Measurements from ENCODE around the gene EMILIN2.
"Not testable (repeated sequence)": the region's sequence is repeated elsewhere in the genome, so short reads cannot be mapped to it uniquely, and the experiment has no call there.

Gene EMILIN2

DNA sequence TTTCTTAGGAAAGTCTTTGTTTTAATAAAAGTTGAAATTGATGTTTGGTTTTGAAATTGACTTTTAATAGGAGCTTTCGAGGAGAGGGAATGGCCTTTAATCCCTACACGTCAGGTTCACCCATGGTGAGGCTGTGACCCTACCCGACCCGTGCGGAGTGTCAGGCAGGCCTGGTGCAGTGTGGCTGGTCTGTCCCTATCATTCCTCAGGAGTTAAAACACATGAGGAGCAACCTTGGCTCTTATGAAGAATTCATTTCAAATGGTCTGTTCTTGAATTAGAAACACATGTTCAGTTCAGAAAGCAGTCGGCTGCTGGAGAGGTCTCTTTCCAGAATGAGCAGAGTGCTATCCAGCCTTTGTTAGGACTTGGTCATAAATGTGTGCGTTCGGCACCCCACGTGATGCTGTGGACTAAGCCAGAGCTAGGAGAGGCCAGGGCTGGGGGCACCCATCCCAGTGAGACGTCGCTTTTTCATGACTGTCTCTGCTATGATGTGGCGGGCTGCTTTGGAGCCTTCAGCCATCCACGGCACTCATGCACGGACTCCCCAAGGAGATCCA lies 54.7 kb downstream of the EMILIN2 start:
- no peak for DNase-seq

DNA sequence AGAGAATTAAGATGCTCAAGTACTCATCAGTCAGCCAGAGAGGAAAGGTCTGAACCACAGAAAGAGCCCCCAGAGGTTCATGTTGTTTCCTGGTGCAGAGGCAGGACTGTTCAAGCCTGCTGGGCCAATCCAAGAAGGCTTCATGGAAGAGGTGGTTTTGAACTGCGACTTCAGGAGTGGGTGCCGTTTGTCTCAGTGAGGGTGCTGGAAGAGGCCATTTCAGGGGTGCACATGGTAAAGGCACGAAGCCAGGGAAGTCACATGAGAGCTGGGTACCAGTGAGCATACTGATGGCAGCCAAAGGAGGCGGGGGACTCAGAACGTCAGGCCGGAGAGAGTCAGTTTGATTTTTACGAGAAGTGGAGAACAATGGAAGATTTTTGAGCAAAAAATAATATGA lies 55.5 kb downstream of the EMILIN2 start:
- DNase-seq, result no peak

DNA sequence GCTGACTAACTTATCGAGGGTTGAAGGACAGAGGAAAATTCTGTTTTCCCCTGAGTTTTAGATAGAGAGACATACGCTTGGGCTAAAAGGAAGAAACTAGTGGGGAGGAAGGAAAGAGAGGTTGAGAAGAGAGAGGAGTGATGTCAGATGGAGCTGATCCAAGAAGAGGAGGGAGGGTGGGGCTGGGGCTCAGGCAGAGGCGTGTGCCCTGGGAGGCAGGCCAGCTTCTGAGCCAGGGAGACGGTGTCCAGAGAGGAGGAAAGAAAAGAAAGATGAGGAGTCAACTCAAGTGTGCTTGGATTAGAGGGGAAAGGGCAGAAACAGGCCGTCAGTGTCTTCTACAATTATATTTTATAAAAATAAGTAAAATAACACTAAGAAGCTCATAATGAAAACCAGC lies 56.2 kb downstream of the EMILIN2 start:
- no peak for DNase-seq

DNA sequence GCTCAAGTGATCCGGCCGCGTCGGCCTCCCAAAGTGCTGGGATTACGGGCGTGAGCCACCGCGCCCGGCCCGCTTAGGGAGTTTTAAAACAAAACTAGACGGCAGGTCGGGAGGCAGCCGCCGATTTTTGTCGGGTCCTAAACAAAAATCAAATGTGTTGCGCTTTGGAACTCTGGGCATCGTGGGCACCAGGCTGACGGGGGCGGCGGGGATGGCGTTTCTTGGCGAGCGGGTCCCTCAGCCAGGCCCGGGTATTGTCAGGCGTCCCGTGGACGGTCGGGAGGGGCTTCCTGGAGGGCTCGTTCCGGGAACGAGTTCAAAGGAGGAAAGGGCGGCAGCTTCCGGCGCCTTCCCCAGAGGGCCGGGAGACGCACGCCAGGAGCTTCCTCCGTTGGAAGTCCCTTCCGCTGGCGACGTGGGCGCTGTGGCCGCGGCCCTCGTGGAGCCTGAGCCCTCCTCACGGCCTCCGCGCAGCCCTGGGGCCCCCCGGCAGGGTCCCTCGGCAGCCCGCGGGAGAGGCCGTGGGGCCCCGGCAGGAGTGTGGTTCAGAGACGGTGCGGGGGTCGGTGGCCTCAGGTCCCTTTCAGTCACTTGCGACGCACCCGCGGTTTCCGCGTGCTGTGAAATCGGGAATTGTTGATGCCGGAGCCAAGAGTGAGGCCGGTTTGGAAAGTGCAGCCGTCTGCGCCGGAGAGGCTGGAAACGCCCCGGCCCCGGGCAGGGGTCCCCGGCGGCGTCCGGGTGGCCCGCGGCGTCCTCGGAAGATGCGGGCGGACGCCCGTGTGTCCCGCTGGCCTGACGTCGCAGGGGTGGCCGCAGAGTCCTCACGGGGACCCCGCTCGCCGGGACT lies 59.3 kb downstream of the EMILIN2 start:
- DNase-seq, result no peak

DNA sequence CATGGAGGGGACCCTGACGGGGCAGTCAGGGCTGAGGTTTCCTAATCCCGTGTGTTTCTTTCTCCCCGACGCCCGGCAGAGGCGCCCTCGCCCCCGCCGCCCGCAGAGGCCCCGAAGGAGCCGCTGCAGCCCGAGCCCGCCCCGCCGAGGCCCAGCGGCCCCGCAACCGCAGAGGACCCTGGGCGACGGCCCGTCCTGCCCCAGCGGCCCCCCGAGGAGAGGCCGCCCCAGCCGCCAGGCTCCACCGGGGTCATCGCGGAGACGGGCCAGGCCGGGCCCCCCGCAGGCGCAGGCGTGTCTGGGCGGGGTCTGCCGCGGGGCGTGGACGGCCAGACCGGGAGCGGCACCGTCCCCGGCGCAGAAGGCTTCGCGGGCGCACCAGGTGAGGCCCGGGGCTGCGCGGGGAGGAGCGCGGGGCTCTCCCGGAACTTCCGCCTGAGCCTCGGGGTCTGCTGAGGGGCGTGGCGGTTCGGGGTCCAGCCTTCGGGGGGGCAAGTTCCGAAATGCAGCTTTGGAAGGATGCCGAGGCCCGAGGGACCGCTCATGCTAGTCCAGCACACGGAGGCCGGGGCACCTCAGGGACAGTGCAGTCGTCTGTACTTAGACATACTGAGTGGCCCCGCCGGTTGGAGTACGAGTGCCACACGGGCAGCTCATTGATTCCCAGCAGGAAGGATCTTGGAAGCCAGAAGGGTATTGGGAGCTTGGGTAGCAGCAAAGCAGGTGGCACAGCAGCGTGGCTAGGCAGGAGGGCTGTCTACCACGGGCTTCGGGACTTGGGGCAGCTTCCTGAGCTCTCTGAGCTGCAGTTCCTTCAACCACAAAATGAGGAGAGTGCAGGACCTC lies 60.1 kb downstream of the EMILIN2 start:
- no peak for DNase-seq

DNA sequence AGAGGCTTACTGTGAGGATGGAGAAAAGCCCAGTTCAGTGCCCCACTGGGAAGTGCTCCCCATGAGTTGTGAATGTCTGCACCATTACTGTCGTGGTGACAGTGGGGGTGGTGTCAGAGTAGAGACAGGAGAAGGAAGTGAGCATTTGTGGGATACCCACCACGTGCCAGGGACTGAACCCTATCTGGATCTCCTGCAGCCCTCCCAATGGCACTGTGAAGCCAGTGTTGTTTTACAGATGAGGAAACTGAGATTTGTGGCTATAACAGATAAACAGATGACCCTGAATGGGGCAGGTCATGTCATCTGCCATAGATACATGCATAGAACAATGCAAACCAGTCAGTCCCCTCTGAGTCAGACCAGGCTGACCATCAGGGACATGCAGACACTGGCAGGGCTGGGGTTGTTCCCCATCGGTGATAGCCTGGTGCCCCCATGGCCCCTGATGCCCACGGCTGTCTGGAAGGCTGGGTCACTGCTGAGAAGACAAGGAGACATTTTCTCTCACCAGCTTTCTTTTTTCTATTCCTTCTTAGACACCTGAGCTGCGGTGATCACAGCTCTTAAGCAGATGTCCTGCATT lies 60.8 kb downstream of the EMILIN2 start:
- DNase-seq, result no peak

DNA sequence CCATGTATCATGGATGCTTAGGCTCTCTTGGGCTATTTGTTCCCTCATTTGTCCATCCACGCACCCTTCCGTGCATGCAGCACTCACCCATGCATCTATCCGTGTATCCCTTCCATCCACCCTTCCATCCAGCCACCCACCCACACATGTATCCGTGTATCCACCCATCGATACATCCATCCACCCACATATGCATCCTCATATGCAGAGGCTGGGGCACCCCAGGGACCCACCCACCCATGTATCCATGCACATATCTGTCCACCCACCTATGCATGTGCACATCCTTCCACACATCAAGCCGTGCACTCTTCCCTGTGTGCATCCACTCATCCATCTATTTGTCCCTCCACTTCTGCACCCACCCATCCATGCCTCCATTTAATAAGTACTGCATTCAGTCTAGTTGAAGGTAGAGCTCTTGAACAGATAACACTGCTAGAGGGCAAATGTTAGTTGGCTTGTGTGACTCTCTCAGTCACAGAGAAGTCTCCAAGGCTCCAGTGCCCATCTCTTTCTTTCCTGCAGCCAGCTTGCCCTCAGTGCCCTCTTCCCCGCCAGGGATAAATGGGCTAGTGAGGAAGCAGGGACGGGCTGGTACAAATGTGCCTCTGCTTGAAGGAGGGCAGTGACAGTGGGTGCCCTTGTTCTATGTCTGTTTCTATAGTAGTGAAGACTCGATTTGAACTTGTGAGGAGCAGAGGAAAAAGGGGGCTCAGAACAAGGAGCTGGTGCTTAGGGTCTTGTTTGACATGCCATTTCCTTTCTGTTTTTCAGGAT lies 61.5 kb downstream of the EMILIN2 start:
- no peak for DNase-seq

DNA sequence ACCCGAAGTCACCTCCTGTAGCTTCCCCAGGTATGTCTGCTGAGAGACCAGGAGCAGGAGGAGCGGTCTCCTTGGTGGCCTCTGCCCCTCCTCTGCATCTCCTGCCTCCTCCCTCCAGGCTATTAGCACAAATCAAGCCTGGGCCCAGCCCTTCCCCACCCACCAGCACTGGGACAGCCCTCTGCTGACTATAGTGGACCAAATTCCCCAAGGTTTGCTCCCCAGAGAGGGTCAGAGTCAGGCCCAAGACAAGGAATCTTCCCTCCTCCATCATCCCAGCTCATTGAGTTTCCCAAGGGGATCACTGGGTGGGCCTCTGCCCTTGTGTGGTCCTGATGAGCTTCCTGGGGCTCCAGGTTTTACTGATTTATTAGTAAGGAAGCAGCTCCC lies 62.1 kb downstream of the EMILIN2 start:
- no peak for DNase-seq

DNA sequence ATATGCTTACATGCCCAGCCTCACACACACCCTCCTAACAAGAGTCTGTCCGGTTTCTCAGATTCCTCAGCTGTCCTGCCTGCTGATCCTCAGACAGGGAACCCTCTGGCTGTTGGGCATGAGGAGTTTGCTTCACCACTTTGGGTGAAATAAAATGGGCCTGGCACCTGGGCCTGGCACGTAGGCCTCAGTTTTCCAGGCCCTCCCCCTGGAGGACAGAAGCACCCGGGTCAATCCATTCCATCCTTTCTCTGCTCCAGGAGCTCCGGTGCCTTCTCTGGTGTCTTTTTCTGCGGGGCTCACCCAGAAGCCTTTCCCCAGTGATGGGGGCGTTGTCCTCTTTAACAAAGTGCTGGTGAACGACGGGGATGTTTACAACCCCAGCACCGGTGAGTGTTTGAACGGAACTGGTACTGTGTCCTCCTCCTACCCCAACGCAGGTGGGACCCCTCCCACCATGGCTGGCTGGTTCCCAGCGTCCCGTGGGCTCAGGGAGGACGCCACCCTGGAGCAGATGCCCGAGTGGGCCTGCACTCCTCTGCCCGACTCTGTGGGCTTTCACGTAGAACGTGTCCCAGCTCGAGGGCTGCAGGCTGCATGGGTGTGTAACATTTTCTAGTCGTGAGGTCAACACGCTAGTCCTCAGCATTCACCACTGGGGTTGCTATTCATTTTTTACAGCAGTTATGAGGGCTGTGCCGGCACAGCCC lies 62.8 kb downstream of the EMILIN2 start:
- no peak for DNase-seq

DNA sequence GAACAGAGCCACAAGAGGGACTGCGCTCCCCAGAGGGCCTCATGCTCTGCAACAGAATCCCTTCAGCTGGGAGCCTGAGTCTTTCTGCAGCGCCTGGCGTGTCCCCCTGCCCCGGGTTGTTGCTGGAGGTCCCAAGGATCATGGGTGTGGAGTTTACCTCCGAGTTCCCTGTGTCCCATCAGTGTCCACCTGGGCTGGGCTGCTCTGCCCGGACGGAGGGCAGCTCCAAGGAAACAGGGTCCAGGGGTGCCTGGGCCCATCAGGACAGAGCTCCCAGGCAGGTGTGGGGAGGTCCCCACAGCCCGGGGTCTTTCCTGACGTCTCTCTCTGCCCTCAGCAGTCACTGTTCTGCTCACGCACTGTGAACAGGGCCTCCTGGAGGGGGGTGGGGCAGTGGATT lies 63.5 kb downstream of the EMILIN2 start:
- no peak for DNase-seq

DNA sequence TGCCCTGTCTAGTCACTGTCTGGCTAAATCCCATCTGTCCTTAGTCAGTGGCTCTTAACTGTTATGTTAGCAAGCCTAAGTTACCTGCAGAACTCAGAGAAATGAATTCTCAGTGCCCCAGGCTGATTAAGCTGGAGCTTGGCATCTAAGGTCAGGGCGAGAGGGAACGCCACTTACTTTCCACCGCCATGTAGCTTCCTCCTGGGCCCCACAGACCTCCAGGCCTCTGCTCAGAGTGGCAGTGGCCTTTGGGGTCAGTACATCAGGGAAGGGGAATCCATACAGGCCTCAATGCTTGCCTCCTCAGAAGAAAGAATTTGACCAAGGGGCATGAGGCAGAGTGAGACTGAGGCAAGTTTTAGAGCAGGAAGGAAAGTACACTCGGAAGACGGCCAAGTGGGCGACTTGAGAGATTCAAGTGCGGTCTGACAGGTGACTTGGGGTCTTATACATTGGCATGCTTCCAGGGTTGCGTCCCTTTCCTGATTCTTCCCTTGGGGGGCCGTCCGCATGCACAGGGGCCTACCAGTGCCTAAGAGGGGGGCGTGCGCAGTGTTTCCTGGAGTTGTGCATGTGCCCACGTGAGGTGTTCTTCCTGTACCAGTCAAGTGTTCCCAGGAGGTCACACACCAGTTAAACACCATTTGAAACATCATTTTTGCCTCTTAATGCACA lies 64.1 kb downstream of the EMILIN2 start:
- no peak for DNase-seq

DNA sequence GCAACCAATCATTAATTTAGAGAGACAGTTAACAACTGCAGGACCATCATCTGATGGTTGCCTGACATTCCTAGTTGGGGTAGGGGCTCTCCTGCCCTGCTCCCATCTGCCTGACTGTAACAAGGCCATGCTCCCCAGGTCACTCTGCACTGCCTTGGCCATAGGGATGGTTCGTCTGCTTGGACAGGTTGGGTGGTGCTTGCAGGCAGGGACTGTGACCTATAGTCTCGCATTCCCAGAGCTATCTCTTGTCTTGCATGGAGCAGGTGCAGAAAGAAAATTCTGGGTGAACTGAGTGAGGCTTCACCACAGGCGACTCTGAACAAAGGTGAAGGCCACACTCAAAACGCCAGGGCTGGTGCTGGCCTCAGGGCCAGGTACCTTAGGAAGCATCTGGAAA lies 64.7 kb downstream of the EMILIN2 start:
- DNase-seq, result no peak

DNA sequence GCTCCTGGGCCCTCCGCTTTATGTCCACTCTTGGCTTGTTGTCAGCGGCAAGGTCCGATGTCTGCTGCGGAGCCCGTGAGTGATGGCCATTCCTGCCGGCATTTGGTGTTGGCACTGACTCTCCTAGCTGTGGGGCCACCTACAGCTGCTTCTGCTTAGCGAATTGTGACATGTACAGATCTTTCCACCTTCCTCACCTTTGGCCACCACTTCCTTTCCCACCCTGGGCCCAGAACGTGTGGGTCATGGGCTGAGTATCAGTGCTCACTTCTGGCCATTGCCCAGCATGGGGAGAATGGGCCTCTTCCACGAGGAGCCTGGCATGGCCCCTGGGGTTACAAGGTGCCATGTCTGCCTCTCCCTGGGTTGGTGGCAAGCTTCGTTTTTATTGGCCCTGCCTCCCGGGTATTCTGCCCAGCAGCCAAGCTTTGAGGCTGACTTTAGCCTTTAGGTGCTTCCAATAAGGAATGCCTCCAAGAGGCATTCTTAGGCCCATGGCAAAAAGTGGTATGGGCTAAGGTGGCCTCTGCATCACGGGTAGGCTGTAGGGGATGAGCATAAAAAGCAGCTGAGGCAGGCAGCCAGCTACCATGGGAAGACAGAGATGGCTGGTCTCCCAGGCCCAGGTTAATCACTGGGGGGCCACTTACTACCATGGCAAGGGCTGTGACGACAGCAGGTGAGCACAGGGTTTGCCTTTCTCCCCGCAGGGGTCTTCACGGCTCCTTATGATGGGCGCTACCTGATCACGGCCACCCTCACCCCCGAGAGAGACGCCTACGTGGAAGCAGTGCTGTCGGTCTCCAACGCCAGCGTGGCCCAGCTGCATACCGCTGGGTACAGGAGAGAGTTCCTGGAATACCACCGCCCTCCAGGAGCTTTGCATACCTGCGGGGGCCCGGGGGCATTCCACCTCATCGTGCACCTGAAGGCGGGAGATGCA lies 65.8 kb downstream of the EMILIN2 start:
- no peak for DNase-seq

DNA sequence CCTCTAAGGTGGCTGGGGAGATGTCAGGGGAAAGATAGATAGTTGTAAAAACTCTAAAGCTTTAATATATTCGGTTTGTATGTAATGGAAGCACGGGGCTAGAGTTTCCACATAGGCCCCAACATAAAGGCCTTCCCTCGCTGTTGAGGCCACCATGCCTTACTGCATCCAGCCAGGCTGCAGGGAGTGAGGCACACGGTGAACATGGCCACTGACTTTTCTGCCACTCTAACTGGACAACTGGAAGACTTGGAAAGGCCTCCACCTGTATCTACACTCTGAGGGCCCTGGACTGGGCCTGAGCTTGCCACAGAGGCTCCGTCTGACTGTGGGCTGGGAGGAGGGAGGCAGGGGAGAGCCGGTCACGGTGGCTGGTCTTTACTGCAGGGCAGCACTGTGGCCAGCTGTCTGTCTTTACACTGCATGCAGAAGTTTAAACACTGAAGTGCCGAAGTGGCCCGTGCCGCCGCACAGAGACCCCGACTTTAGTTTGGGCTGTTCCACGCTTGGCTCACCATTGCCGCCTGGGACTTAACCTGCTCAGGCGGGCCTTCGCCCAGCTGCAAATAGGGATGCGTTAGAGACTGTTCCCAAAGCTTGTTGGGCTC lies 66.7 kb downstream of the EMILIN2 start:
- no peak for DNase-seq

DNA sequence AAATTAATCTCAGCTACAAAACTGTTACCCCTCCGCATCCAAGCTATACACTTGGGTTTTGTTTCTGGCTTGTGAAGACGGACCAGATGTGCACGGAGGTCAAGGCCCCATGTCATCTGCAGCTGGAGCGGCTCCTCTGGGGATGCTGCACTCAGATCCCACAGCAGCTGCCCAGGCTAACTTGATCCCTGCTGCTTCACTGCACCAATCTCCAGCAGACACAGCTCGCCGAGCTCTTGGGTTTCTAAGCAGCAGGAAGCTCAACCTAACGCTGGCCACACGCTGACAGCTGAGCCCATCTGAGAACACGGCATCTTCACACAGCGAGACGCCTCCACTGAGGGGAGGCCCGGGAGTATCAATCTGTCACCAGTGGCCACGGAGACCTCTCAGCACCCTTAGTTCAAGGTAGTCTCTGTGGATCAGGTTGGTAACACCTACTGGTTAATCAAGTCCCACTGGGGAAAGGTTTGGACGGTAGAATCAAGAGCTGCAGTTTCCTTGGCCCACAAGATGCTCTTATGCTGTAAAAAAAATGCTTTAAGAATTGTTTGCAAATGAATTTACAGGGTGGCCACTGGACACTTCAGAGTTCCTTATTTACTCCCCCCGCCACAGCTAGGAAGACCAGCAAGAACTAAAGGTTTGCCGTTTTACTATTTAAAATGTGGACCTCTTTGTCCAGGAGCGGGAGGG lies 67.5 kb downstream of the EMILIN2 start:
- no peak for DNase-seq

DNA sequence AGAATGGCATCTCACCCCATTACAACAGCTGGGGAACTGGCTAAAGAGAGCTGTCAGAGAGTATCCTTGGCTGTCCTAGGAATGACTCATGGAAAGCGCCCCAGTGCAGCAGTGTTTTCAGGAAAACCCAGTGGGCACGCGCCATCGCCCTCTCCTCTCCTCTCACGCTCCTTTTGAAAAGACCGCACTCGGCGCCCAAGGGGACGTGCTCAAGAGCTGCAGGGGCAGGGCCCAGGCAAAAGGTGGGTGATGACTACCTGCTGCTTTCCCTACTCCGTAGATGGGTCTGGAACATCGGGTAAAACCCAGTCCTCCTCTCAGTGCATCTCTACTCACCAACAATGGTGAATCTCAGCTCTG lies 68.1 kb downstream of the EMILIN2 start:
- DNase-seq, result no peak

DNA sequence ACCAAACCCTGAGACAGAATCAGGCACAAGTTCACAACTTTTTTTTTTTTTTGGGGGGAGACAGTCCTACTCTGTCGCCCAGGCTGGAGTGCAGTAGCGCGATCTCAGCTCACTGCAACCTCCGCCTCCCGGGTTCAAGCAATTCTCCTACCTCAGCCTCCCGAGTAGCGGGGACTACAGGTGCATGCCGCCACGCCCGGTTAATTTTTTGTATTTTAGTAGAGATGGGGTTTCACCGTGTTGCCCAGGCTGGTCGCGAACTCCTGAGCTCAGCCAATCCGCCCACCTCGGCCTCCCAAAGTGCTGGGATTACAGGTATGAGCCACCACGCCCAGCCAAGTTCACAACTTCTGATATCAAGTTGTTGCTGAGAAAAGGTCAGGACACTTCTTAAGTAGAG lies 68.7 kb downstream of the EMILIN2 start:
- DNase-seq, result not testable (repeated sequence)

DNA sequence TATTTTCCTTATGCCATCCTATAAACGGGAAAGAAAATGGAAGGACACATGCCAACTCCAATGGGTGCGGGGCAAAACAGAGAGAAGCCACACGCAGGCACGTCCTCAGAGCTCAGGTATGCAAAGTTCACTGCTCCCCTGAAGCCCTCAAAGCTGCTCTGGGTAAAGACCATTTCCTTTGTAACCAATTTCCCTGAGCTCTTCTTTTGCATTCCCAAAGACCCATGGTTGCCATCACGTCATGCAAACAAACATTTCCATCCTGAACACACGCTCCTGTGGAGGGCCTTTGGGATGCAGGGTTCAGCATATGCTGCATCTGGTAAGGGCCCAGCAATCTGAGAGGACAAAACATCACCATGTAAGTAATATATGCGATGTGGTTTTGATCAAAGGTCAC lies 69.4 kb downstream of the EMILIN2 start:
- no peak for DNase-seq
